Naive B cell (primary cell): ENCODE data around the gene RNASE11. TPM values are rescaled to one million over a fixed set of nuclear protein-coding genes. Genes with fewer than 3 reads are reported as not detected.
"Not testable (repeated sequence)": the region's sequence is repeated elsewhere in the genome, so short reads cannot be mapped to it uniquely, and the experiment has no call there.

Experiments
- ATAC-seq, 2 donors: fragments of 150-1000 bp; cut with Tn5 transposase; 2 replicates each; pipeline ENCODE4 v1.10.0; 2021; ENCODE audit warnings: low read depth in 2 of 2, mild to moderate bottlenecking in 2 of 2, moderate library complexity in 2 of 2
- DNase-seq: peaks from one replicate; pipeline ENCODE4 v3.0.0; 2022
- H3K27ac Mint-ChIP-seq, 6 donors: one replicate each; pipeline ENCODE4 v1.8.0; 2020 to 2022; ENCODE audit warnings: mild to moderate bottlenecking in 6 of 6, mixed read lengths in 6 of 6, moderate library complexity in 5 of 6, inconsistent platforms in 2 of 6
- H3K27me3 Mint-ChIP-seq, 3 donors: one replicate each; pipeline ENCODE4 v1.8.0; 2021 to 2022; ENCODE audit warnings: mixed read lengths in 3 of 3, mild to moderate bottlenecking in 1 of 3
- H3K36me3 Mint-ChIP-seq, 2 donors: one replicate each; pipeline ENCODE4 v1.8.0; 2020 to 2022; ENCODE audit warnings: mixed read lengths in 2 of 2, inconsistent platforms in 1 of 2, mild to moderate bottlenecking in 1 of 2
- H3K4me1 Mint-ChIP-seq, 3 donors: one replicate each; pipeline ENCODE4 v1.8.0; 2020 to 2022; ENCODE audit warnings: mixed read lengths in 3 of 3, inconsistent platforms in 1 of 3, mild to moderate bottlenecking in 1 of 3, moderate library complexity in 1 of 3
- H3K4me3 Mint-ChIP-seq, 8 donors: one replicate each; pipeline ENCODE4 v1.8.0; 2020 to 2022; ENCODE audit warnings: mild to moderate bottlenecking in 8 of 8, mixed read lengths in 8 of 8, moderate library complexity in 8 of 8, inconsistent platforms in 2 of 8
- H3K9me3 Mint-ChIP-seq, 7 donors: one replicate each; pipeline ENCODE4 v1.8.0; 2020 to 2022; ENCODE audit warnings: mixed read lengths in 7 of 7, mild to moderate bottlenecking in 5 of 7, inconsistent platforms in 2 of 7, moderate library complexity in 1 of 7
- polyA plus RNA-seq, 6 donors: library from polyadenylated mRNA; unstranded; fragments of 300-500 nt; fragmentation: Illumina TruSeq; gene quantifications; one replicate each; pipeline ENCODE4 v1.2.3, GENCODE V29; 2021; ENCODE audit warnings: low read depth in 6 of 6

The RNASE11 gene
- polyA plus RNA-seq, 6 donors from 2014 or later = not detected

DNA sequence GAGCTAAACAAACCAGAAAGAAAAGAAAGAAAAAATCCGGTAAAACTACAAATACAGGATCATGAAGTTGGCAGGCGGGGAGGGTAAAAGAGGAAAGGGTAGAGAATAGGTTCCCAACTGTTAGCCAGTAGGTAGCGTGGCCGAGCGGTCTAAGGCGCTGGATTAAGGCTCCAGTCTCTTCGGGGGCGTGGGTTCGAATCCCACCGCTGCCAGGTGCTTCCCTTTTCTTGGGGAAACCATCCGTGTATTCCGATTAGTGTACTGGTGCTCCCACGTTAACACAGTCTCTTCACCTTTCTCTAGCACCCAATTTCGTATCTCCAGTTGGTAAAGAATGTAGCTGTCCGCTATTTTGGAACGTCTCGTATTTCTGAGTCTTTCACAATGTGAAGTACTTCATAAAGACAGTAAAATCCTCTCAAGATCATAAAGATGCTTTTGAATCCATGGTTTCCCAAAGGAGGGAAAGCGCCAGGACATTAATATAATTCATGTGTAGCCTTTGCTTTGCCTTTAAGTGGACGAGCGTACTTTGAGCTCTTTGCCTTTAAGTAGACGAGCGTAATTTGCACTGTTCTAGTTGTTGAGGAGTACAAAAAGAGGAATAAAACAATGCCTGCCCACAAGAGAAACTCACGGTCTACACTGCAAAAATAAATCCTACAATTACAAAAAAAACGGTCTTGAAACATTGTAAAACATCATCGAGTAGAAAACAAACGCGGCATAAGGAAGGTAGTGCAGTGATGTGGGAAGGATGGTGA, 22.4 kb upstream of the RNASE11 start:
- no peaks in the 10 kb centered on the region for H3K36me3 Mint-ChIP-seq
- H3K4me1 Mint-ChIP-seq = peaks cover 0 to 8% (median 0%) of the 10 kb centered on the region in 3 donors
- H3K9me3 Mint-ChIP-seq = no peaks in the 10 kb centered on the region
- ATAC-seq (peak; percentile 6 to 12), DNase-seq (peak; percentile 72)
- no peaks in the 10 kb centered on the region for H3K27me3 Mint-ChIP-seq
- no peak overlapping the region for H3K27ac Mint-ChIP-seq
- H3K4me3 Mint-ChIP-seq = no peak overlapping the region

DNA sequence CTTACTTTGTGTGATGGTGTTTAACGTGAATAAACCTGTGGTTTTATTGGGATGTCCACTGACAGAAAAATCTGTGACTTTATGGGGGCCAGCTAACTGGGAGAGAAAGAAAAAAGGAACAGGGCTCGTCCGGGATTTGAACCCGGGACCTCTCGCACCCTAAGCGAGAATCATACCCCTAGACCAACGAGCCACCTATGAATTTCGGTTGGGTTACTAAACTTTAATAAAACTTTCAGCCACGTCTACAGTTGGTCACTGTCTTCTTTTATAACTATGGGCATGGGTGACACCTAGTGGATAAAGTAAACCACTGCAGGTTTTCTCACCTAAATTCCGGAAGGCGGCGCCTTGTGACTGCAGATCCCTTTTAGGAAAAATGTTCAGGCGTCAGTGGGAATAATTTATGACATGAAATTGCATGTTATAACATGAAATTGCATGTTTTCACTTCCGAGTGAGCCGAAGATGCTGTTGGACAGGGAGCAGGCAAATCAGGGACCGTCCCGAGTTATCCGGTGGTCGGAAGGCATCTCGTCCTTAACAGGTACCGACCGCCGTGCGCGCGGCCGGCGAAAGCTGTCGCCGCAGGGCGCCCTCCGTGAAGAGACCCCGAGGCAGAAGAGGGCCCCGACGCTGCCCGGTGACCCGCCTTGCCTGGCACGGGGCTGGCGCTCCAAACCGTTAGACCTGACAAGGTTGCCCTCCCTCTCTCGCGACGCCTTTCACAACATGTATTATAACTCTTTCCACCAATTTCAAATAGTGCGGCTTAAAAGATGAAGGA, 21.6 kb upstream of the RNASE11 start:
- no peaks in the 10 kb centered on the region for H3K9me3 Mint-ChIP-seq
- DNase-seq (peak; percentile 81), ATAC-seq (peak; percentile 12 to 13)
- no peak overlapping the region for H3K27ac Mint-ChIP-seq
- H3K4me3 Mint-ChIP-seq = no peak overlapping the region
- H3K36me3 Mint-ChIP-seq = no peaks in the 10 kb centered on the region
- H3K27me3 Mint-ChIP-seq = no peaks in the 10 kb centered on the region
- H3K4me1 Mint-ChIP-seq = peaks cover 0 to 4% (median 0%) of the 10 kb centered on the region in 3 donors

DNA sequence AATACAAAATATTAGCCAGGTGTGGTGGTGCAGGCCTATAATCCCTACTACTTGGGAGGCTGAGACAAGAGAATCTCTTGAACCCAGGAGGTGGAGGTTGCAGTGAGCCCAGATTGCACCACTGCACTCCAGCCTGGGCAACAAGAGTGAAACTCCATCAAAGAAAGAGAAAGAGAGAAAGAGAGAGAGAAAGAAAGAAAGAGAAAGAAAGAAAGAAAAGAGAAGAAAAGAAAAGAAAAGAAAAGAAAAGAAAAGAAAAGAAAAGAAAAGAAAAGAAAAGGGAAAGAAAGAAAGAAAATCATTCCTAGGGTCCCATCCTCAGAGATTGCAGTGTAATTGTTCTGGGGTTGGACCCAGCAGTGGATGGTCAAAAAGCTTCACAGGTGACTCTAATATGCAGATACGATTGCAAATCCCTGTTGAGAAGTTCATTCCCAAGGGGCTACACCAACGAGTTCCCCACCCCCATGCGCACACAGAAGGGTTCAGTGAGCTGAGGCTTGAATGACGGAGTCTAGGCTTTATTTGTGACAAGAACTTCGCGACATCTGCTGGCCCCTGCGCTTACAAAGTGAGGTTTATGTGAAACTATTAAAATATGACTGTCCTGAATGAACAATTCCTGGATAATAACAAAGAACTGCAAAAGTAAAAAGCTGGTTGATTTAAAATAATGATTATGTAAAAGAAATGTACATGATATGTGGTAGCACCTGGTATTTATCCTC, 20.7 kb upstream of the RNASE11 start:
- ATAC-seq = no peak
- Mint-ChIP-seq H3K4me3 (peak overlapping the region in 1 of 8 donors; percentile 58), H3K36me3 (no peaks in the 10 kb centered on the region), H3K9me3 (no peaks in the 10 kb centered on the region), H3K4me1 (peaks cover 0 to 4% (median 0%) of the 10 kb centered on the region in 3 donors), H3K27me3 (no peaks in the 10 kb centered on the region), H3K27ac (peak overlapping the region in 1 of 6 donors; percentile 57)
- peak; percentile 10 for DNase-seq

DNA sequence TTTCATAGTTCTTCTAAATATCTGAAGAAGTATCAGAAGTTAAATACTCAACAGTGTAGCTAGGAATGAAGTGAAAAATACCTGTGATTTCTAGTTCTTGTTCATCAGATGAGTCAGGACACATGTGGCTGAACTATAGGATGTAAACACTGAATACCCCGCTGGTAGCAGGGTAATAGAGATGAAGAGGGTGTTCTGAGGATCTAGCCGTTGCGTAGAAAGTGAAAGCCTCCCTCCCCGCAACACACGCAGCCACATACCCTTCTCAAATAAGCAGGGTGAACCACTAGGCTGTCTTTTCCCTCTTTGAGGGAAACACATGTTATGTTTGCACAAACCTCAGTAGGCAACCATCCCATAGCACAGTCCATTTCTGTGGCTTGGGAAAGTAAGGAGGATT, 19.8 kb upstream of the RNASE11 start:
- Mint-ChIP-seq H3K27ac (no peak overlapping the region), H3K4me1 (peaks cover 0 to 4% (median 0%) of the 10 kb centered on the region in 3 donors), H3K9me3 (no peaks in the 10 kb centered on the region), H3K4me3 (peak overlapping the region in 1 of 8 donors; percentile 57), H3K27me3 (no peaks in the 10 kb centered on the region), H3K36me3 (no peaks in the 10 kb centered on the region)
- DNase-seq (no peak), ATAC-seq (no peak)

DNA sequence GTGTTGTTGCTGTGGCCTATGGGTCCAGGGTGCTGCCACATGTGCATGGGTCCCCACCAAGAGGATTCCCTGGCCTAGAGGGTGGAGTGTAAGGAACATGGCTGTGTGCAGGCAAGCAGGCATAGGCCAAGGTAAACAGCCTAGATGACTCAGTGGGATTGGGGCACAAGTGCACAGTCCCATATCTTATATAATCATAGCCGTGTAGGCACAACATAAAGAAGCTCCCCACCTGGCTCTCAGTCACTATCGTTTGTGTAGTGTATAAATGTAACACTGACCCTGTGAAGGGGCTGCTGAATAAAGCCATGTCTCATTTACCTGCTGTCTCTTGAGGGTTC, 19.1 kb upstream of the RNASE11 start:
- peak overlapping the region in 1 of 8 donors; percentile 57 for H3K4me3 Mint-ChIP-seq
- no peaks in the 10 kb centered on the region for H3K9me3 Mint-ChIP-seq
- no peaks in the 10 kb centered on the region for H3K36me3 Mint-ChIP-seq

DNA sequence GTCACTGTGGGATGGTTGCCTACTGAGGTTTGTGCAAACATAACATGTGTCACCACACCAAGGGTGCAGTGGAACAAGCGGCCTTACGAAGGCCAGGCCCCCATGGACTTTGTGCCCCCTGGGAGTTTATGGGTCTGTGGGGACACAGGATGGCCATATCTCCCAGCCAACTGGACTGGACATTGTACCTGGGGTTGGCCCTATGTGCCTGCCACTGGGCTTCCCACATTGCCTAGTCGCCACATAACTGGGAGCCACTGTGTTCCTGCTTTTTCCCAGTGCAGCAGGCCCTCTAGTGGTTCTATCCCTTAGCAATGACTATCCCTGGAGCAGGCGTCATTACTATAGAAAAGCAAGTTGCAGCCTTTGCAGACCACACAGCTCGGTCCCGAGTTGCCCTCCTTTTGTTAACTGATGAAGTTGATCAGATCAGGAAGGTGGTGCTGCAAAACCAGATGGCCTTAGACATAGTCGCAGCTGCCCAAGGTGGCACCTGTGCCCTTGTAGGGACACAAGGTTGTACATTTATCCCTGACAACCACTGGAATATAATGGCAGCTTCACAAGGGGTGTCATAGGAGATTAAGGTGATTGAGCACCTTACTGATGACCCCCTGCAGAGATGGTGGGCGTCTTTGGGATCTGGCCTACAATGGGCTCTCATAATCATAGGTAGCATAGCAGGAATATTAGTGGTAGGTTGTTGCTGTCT, 18.5 kb upstream of the RNASE11 start:
- H3K9me3 Mint-ChIP-seq = no peaks in the 10 kb centered on the region
- H3K27me3 Mint-ChIP-seq = no peaks in the 10 kb centered on the region
- peaks cover 0 to 4% (median 0%) of the 10 kb centered on the region in 3 donors for H3K4me1 Mint-ChIP-seq
- DNase-seq (no peak), ATAC-seq (no peak)
- H3K36me3 Mint-ChIP-seq = no peaks in the 10 kb centered on the region
- H3K4me3 Mint-ChIP-seq = peak overlapping the region in 1 of 8 donors; percentile 57
- no peak overlapping the region for H3K27ac Mint-ChIP-seq

More for the DNA sequence above, 19.1 kb upstream of the RNASE11 start:
- peak overlapping the region in 1 of 6 donors; percentile 1 for H3K27ac Mint-ChIP-seq
- no peaks in the 10 kb centered on the region for H3K27me3 Mint-ChIP-seq
- no peak for DNase-seq
- peaks cover 0 to 4% (median 0%) of the 10 kb centered on the region in 3 donors for H3K4me1 Mint-ChIP-seq
- ATAC-seq = no peak

DNA sequence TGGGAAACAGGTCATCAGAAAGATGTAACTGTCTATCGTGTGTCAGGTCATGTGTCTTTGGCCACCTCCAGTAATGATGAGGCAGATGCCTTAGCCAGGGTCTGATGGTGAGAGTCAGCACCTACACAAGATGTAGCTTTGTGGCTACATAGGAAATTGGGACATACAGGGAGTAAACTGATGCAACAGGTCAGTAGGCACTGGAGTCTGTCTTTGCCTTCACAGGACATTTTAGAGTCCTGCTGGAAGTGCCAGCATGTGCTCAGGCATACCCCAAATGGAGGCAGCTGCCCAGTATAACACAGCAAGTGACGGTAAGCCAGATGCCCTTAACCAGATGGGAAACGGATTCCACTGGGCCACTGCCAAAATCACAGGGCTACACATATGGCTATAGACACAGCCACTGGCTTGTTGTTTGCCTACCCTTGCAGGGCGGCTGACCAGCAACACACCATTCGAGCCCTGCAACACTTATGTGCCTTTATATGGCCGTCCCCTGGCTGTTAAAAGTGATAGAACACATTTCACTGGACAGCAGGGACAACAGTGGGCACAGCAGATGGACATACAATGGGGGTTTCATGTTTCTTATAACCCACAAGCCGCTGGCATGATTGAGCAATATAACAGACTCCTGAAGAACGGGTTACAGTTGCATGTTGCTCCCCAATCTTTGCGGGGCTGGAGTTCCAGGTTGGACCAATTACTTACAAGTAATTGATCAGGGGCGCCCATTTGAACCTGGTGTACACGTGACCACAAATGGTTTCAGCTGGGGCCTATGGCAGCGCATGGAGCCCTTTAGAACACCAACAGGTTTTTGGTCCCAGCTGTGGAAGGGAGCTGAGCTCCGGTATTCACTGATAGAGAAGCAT, 16.3 kb upstream of the RNASE11 start:
- no peak for DNase-seq
- no peaks in the 10 kb centered on the region for H3K27me3 Mint-ChIP-seq
- H3K4me1 Mint-ChIP-seq = peaks cover 0 to 4% (median 0%) of the 10 kb centered on the region in 3 donors
- H3K27ac Mint-ChIP-seq = no peak overlapping the region
- no peaks in the 10 kb centered on the region for H3K9me3 Mint-ChIP-seq
- H3K36me3 Mint-ChIP-seq = no peaks in the 10 kb centered on the region
- no peak overlapping the region for H3K4me3 Mint-ChIP-seq
- no peak for ATAC-seq

DNA sequence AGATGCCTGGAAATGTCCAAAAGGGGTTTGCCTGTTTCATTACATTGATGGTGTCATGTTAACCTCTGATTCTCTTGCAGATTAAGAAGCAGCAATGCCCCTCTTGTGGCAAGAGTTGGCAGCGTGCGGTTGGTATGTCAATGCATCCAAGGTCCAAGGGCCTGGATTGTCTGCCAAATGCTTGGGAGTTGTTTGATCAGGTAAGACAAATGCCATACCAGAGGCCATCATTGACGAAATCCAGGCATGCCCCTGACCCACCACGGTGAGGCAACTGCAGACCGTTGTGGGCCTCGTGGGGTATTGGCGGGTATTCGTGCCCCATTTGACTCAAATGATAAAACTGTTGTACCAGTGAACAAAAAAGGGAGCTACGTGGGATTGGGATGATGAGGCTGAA, 14.8 kb upstream of the RNASE11 start:
- H3K4me1 Mint-ChIP-seq = no peaks in the 10 kb centered on the region
- H3K36me3 Mint-ChIP-seq = no peaks in the 10 kb centered on the region
- no peaks in the 10 kb centered on the region for H3K27me3 Mint-ChIP-seq
- no peak overlapping the region for H3K4me3 Mint-ChIP-seq
- no peaks in the 10 kb centered on the region for H3K9me3 Mint-ChIP-seq
- peak overlapping the region in 1 of 6 donors; percentile 48 for H3K27ac Mint-ChIP-seq
- DNase-seq = no peak
- ATAC-seq = no peak

DNA sequence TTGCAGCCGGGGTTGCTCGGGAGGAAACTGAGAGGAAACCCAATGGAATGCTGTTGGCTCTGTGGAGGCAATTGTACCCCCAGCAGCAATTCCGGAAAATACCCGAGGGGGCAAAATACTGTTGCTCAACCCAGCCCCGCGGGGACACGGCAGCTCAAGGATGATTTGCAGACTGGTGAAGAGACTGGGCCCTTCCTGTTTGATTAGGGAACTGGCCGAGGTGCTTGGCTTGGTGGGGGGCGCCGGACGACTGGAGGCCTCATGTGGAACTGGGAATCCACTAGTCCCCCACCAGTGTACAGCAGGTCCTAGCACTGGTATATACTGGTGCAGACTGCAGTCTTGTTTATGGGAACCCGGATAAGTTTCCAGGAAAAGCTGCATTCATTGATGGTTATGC, 13.7 kb upstream of the RNASE11 start:
- Mint-ChIP-seq H3K4me1 (no peaks in the 10 kb centered on the region), H3K27me3 (no peaks in the 10 kb centered on the region), H3K4me3 (peak overlapping the region in 1 of 8 donors; percentile 19), H3K36me3 (no peaks in the 10 kb centered on the region), H3K27ac (peak overlapping the region in 1 of 6 donors; percentile 53), H3K9me3 (no peaks in the 10 kb centered on the region)
- DNase-seq (no peak), ATAC-seq (no peak)

DNA sequence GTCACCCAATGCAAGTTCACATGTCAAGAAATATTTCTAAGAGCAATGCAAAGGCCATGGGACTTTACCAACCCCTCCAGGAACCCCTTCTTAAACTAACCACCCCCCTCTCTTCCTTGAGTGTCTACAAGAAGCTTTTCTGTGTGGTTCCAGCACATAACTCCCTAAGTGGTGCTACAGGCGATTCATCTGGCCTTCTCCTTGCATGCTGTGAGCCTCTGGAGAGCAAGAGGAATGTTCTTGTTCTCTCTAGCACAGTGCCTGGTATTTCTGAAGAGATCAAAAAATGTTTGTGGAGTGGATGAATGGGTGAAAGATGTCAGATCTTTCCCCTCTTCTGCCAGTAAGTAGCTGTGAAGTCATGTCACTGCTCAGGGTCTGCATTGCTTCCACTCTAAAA, 9.3 kb upstream of the RNASE11 start:
- H3K4me3 Mint-ChIP-seq = no peak overlapping the region
- H3K27me3 Mint-ChIP-seq = peaks cover 0 to 5% (median 0%) of the 10 kb centered on the region in 3 donors
- peak overlapping the region in 1 of 6 donors; percentile 36 for H3K27ac Mint-ChIP-seq
- DNase-seq (no peak), ATAC-seq (no peak)
- H3K9me3 Mint-ChIP-seq = peaks cover 0 to 3% (median 1%) of the 10 kb centered on the region in 7 donors
- H3K36me3 Mint-ChIP-seq = no peaks in the 10 kb centered on the region
- no peaks in the 10 kb centered on the region for H3K4me1 Mint-ChIP-seq

DNA sequence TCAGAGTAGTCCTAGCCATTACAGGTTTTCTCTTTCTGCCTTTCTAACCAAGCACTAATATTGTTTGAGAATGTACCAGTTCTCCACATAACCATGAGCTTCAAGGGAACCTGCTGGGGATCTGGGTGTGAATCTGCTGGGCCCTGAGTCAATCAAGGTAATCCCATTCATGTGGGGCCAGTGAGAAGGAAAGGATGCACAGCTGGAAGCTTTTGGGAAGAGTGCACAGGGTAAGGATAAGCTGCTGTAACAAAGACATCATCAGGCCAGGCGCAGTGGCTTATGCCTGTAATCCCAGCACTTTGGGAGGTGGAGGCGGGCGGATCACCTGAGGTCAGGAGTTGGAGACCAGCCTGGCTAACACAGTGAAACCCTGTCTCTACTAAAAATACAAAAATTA, 7.9 kb upstream of the RNASE11 start:
- DNase-seq, ATAC-seq, H3K9me3 Mint-ChIP-seq, H3K36me3 Mint-ChIP-seq, H3K4me3 Mint-ChIP-seq, H3K4me1 Mint-ChIP-seq, H3K27ac Mint-ChIP-seq: not testable (repeated sequence)
- peaks cover 6 to 11% (median 11%) of the 10 kb centered on the region in 3 donors for H3K27me3 Mint-ChIP-seq

DNA sequence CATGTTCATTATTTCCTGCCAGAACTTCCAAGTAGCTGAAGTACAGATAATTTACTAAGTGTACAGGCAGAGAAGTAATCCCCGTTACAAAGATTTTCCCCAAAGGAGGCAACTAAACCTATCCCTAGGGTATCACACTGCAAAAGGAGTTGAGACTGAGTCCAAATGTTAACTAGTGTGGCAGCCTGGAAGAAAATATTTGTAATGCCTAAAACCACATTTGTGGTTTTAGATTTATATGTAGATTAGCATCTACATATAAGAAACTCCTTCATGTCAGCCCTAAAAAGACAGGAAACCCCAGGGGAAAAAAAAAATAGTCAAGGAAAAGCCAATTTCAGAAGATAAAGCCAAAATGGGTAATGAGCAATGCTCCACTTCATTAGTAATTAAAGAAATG, 4.8 kb upstream of the RNASE11 start:
- DNase-seq = no peak
- H3K4me3 Mint-ChIP-seq = no peak overlapping the region
- H3K9me3 Mint-ChIP-seq = peaks cover 0 to 3% (median 1%) of the 10 kb centered on the region in 7 donors
- no peak overlapping the region for H3K27ac Mint-ChIP-seq
- peaks cover 10 to 22% (median 15%) of the 10 kb centered on the region in 3 donors for H3K27me3 Mint-ChIP-seq
- H3K36me3 Mint-ChIP-seq = no peaks in the 10 kb centered on the region
- ATAC-seq = no peak
- H3K4me1 Mint-ChIP-seq = no peaks in the 10 kb centered on the region
